Muscle of back (tissue), 11 donors: ENCODE measurements around the gene TESMIN. TPM values are rescaled to one million over a fixed set of nuclear protein-coding genes. Genes with fewer than 3 reads are reported as not detected.

Experiments
- DNase-seq, 3 donors: peaks; one replicate each; pipeline versions ENCODE4 v3.0.0 to v3.0.0-alpha.2; 2013
- polyA plus RNA-seq, 10 donors: library from polyadenylated mRNA; unstranded; fragments of 120-200 nt; gene quantifications; one replicate each; pipeline ENCODE4 v1.2.1, GENCODE V29; 2013; ENCODE audit not compliant: insufficient read length in 10 of 10

Gene TESMIN
- polyA plus RNA-seq, 10 donors, result 0.27 to 1.7 (median 0.56) TPM

DNA sequence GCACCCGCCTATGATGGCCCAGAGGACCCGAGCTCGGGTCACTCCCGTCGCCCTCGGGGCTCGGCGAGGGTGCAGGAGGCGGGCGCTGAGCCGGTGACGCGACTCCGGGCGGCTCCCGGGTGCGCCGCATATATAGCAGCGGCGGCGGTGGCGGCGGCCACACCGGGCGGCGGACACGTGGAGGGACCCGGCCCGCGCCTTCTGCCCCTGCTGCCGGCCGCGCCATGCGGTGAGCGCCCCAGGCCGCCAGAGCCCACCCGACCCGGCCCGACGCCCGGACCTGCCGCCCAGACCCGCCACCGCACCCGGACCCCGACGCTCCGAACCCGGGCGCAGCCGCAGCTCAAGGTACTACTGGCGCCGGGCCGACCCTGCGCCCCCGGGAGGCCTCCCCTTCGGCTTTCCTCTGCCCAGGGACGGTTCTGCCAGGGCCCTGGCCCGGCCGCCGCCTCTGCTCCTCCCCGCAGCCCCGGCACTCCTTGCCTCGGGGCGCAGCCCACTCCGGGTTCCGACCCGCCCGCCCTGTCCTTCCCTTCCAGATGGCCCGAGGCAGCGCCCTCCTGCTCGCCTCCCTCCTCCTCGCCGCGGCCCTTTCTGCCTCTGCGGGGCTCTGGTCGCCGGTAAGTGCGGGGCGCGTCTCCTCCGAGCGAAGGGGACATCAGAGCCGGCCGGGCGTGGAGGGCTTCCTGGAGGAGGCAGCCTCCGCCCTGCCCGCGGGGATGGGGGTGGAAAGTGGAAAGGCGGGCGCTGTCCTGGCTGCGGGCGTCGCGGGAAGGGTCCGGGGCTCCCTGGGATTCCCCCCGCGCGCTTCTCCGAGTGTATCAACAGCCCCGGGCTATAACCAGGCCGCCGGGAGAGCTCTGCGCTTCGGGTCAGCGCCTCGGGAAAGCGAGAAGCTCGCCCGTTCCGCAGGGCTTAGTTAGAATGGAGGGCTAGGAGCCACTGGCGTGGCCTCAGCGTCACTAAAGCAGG lies 66.6 kb downstream of the TESMIN start, which contains the start of gene GAL:
Gene GAL (plus strand): TSS at position 160 of the 972 bp plus-strand sequence. CDS start 380 bp downstream, at position 540.
- no peak for DNase-seq

DNA sequence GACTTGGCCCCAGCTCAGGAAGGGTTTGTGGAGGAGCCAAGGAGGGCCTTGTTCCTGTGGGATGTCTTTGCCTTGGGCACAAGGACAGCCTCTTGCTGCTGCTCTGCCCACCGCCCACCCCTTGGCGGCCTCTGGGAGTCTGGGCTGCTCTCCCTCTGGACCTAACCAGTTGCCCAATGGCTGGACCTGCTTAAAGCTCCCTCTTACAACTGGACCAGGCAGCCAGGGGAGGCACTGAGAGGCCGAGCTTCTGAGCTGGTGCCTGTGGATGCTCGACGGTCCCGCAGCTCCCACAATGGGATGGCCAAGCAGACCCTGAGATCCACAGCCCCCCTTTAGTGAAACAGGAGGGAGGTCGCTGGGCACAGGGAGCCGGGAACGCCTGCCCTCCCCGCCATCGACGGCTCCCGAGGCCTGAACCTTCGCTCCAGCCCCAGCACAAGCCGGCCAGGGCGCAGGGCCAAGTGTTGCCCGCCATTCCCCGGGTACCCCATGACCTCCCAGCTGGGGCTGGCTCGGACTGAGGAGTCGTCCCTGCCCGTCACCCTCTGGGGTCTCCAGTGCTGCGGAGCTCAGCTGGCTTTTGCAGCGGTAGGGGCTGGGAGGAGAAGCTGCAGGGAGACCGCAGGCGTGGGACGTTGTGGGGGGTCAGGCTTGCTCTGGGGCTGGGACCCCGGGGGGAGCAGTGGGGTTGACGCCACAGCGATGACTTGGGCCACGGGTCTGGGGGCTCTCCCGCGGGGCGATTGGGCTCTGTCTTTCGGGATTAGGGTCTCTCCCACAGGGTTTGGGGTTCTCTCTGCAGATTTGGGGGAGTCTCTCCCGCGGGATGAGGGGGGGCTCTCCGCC lies 67.6 kb downstream of the TESMIN start:
- DNase-seq, result no peak

DNA sequence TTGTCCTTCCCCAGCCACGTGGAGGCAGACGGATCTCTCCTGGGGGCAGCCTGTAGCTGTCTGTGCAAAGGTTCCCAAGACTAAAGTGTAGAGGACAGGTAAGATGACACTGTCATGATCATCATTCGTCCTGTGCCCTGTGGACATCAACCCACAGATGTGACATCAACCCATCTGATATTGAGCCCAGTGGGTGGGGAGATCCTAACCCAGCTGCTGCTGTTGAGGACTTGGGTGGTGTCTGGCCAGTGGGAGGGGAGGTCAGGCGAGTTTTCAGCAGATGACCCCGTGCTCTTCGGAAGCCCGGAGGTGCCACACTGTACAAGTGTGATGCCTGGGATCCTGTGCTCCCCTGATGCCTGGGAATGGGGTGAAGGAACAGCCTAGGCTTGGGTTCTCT lies 68.2 kb downstream of the TESMIN start:
- no peak for DNase-seq

DNA sequence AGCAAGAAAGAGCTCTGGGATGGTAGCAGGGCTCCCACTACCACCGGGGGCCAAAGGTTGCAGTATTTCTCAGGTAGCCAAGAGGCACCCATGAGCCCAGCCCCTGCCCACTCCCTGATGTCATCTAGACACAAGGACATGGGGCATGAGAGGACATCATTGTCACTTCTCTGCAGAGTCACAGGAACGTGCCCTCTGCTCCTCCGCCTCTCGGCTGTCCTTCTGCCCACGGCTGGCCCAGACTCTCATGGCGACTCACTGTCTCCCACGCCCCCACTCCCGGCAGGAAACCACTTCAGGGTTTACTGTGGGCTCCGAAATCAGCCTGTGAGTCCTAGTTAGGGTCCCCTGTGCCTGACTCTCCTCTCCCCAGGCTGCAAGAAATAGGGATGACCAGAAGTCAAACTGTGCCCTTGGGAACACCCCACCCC lies 68.8 kb downstream of the TESMIN start:
- DNase-seq, result no peak

DNA sequence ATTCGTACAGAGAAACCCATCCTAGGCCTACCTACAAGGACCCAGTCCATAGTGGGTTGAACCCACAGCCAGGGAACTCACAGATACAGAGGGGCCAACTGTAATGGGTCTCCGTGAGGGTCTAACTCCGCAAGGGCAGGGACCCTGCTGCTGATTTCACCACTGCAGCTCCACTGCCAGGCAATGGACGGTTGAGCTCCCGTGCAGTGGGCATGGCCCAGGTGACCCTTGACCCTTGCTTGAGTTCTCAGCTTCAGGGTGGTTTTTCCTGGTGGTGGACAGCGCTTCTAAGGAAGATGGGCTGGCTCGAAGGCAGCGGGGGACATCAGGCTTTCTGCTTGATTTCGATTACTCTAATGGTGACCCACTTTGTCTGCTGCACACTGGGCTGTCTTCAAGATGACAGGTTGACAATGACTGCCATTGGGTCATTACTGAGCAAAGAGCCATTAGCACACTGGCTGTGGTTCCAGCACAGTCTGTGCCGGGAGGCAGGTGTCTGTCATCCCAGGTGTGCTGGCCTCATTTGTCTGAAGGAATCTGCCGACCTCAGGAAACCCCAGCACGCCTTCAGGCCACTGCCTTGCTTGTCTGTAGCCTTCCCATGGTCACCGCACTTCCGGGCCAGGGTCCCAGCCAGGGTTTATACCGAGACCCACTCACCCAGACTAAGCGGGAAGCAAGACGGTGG lies 70.6 kb downstream of the TESMIN start:
- DNase-seq, result no peak

DNA sequence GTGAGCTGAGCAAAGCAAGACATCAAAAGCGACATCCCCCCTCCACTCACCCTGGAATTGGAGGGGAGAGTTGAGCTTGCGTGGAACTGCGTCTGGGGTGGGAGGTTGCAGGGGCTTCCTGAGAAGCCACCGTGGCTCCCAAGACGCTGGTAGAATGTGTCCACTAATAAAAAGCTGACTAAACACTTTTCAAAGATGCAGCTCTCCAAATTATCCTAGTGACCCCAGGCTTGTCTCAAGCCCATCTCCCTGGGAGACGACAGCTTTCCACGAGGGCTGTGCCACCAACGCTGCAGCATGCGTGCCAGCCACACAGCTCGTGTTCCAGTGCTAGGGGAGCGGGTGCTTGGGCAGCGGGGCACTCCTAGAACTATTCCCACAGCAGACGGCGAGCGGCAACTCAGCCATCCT lies 73.3 kb downstream of the TESMIN start:
- DNase-seq, result no peak

DNA sequence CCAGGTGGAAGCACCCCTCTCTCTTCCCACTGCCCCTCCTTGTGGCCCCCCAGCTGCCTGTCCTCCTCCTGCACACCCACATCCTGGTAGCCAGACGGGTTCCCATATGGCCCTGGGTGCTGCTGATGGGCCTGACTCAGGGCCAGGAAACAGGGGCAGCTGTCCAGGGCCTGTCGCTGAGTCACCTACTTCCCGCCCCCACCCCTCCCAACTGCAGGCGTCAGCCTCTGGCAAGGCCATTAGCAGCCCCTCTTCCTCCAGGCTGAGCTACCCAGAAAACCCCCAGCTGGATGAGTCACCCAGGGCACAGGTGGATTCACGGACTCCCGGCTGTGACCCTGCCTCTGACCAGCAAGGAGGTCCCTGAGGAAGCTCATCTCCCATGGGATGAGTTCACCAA lies 73.9 kb downstream of the TESMIN start:
- DNase-seq, result peak; percentile 38 to 62 (median 47)

DNA sequence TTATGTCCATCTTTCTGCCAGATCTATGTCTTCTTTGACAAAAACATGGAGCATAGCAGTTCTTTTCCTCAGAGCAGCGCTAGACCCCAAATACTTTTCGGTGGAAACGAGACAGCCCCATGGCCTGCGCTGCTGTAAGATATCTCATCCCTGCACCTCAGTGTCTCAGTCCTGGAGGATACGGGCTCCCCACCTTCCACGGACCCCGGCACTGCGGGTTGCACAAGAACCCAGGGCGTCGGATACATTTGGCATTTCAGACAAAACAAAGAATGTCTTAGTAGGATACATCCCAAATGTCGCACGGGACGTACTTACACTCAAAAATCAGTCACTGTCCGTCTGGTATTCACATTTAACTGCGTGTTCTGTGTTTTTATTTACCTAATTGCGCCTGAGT lies 76.9 kb downstream of the TESMIN start:
- no peak for DNase-seq

DNA sequence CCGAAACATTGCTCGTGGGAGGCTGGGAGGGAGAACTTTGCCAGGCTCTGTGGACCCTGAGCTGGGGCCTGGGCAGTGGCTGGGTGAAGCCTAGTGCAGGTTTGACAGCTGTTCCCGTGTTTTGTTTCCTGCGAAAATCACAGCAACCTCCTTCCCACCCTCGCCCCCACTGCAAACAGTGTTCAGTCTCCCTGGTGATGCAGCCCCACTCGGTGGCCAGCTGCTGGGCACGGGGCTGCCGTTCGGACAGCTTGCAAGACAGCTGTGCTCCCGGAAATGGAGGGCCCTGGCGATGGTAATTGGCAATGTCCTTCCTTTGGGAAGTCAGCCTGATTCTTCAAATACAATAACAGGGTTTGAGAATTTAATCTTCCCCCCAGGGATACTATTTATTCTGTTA lies 77.3 kb downstream of the TESMIN start:
- DNase-seq, result no peak

DNA sequence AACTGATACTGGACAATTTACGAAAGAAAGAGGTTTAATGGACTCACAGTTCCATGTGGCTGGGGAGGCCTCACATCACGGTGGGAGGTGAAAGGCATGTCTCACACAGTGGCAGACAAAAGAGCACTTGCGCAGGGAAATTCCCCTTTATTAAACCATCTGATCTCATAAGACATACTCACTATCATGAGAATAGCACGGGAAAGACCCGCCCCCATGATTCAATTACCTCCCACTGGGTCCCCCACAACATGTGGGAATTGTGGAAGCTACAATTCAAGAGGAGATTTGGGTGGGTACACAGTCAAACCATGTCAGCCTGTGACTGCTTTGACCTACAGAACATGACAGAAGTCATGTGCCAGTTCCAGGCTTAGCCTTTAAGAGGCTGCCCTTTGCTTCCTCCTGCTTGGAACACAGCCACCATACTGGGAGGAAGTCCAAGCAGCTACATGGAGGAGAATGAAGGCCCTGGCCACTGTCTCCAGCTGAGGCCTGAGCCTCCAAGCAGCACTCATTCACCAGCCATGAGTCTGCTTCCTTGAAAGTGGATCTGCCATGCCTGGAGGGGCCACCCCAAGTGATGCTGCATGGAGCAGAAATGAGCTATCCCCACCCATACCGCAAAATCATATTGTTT lies 77.9 kb downstream of the TESMIN start:
- DNase-seq, result no peak

DNA sequence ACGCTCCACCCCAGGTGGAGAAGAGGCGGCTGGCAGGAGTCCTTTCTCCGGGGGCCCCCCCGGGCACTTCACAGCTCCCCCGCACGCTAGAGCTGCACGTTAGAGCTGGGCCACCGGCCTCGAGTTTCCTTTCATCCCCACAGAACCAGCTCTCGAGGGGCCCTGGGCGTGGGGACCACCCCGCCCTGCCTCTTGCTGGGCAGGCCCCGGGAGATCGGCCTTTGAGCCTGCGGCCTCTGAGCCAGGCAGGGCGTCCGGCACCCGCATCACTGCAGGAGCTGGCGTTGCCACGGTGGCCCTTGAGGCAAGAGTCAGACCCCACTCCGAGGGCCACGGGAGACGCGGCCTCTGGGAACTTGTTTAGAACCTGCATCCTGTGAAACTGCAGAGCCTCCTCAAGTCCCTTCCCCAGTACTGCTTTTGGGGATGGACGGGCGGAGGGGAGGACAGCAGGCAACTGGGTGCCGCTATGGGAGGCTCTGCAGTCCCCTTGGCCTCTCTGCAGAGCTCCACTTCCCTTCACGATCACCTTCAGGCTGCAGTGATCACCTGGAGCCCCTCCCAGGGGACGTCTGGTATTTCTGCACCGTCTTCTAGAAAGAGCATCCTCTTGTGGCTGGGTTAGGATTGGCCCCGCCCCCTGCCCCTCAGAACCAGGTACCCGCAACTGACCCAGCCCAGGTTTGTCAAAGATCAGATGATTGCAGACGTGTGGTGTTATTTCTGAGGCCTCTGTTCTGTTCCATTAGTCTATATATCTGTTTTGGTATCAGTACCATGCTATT lies 80.9 kb downstream of the TESMIN start:
- no peak for DNase-seq

DNA sequence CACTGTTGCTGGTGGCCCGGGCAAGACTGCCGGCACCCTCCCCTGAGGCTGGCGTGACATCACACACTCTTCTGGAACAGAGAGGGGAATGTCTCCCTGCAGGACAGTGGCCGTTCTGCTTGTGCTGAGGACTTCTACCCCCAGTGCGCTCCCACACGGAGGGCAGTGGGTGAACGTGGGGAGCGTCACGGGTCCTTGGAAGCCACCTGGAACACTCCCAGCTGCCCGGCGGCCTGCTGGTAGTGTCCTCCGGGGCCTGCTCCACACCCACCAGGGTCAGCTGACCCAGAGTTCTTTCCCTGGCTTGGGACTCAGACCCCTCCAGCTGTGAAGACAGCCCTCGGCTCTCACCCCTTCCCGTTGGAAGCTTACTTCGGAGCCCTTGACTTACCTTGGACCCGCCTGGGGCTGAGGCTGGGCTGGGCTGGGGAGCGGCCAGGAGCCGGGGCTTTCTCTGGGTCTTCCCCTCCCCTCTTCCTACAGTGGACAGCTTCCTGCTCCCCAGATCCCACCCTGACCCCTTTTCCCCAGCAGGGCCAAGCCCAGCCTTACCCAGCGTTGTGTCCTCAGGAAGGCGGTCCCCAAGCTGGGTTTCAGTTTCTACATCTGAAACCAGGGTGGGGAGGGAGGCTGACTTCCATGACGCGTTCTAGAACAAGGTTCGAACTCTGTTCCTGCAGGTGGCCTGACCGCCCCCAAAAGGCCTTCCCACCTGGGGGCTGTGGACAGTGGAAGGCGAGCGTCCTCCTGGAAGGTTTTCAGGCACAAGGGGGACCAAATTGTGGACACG lies 81.8 kb downstream of the TESMIN start:
- DNase-seq, result no peak

DNA sequence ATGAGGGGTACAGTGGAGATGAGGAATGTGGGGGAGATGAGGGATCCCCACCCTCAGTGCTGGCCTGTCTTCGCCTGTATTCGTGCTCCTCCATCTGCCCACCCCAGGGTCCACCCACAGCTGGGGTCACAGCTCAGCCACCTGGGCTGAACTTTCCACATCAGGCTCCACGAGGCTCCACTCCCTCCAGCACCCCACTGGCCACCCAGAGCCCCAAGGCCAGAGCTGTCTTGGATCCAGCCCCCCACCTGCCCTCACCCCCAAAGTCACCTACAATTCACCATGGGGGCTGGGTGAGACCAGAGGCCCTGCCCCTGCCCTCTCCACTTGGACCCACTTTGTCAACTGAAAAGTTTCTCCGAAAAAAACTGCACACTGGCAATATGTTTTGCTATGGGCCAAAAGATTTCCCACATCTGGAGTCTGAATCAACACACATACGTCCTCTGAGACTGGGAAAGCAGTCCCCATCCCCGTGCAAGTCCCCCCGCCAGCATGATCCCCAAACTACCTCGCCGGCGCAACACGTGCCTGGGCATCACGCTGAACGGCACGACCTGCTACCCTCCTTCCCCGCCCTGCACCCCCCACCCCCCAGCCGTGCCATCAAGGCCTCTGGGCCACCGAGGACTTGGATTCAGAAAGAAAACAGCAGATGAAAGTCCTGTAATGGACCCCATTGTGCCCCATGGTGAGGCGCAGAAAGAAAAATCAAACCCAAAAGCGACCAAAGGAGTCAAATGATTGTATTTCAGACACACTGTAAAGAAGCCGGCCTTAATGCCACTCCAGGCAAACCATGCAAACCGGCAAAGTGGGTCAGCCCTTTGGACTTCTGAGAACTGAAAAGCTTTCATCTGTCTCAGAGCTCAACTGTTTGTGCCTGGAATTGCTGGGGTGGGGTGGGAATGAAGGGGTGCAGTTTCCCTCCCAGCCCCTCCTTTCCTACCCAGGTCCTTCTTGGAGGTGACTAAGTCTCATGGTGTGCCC lies 83.5 kb downstream of the TESMIN start:
- no peak for DNase-seq

DNA sequence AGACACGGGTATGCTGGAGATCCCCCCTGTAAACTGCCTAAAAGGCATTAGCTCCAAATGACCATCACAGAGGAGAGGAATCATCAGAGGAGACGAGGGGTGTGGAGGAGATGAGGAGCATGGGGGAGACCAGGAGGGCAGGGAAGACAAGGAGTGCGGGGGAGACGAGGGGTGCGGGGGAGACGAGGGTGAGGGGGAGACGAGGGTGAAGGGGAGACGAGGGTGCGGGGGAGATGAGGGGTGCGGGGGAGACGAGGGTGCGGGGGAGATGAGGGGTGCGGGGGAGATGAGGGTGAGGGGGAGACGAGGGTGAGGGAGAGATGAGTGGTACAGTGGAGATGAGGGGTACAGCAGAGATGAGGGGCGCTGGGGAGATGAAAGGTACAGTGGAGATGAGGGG lies 84.5 kb downstream of the TESMIN start:
- no peak for DNase-seq

DNA sequence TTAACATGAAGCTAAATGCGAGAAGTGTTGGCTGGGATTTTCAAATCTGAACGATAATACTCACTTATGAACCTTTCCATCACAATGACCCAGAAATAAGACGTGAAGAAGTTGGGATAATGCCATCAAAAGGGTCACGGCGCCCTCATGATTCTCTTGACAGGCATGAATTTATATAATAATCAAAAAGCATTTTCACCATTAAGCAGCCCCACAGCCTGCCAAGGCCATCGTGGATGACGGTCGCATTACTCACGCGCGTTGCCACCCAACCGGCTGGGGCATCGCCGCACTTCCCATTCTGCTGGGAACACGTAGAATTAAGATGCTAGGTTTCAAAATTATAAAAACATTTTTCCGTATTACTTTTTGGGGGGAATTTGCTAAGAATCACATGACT lies 85.9 kb downstream of the TESMIN start:
- no peak for DNase-seq

DNA sequence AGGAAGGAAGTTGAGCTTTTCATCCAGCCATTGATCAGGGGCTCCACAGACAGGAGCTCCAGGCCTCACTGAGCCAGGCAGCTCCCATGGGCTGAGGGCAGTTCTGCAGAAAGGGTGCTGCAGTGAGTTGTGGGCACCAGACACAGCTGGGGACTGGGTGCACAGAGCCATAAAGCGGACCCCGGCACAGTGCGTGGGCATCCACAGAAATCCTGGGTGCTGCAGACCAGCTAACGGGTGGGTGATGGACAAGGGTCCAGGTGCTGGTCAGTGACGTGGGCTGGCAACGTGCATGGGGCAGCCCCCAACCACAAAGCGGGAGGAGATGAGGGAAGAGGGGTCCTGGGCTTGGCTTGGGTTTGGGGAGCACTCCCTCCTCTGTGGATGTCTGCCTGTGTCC lies 86.4 kb downstream of the TESMIN start:
- no peak for DNase-seq

DNA sequence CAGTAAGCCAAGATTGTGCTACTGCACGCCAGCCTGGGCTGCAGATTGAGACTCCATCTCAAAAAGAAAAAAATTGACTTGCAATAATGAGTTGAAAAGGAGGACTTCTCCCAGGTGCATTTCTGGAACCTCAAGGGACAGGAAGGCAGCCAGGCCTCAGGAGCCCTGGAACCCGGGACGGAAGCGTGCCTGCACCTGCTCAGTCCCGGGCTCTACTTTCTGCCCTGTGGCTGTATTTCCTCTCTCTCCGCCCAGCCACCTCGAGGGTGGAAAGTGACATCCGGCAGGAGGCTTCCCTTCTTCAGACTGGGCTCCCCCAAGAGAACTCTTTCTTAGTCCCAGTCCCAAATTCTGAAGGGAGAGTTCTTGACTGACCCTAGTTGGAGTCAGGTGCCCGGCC lies 87.2 kb downstream of the TESMIN start:
- DNase-seq, result no peak

DNA sequence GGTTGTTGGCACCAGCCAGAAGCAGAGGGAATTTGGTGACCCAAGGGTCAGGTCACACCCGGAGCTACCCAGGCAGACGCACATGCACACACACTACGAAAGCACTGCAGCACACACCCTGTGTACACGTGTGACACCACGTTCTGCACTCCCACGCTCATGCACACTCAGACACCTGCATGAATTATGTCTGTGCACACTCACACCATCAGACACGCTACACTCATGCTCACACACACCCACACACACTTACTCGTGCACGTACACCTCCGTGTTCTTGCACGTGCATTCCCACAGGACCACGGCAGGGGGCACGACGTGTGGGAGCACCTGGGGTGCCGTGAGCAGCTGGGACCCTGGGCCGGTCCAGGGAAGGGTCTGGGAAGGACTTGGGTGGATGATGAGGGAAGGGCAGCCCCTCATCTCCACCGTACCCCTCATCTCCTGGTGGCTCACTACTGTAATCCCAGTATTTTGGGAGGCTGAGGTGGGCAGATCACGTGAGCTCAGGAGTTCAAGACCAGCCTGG lies 87.8 kb downstream of the TESMIN start:
- no peak for DNase-seq
